Measurements from ENCODE around the gene AKNAD1. TPM values are rescaled to one million over a fixed set of nuclear protein-coding genes. Genes with fewer than 3 reads are reported as not detected.

Gene AKNAD1
- total and polyA plus RNA-seq, 2 of the 13 experiments (the other 11 are each of a cell fraction or from before 2014, with no cell fraction given), result not detected

- TF ChIP-seq ZNF280D (CRISPR knock-in tag; IDR thresholded peaks at IDR 0.05) (no peak), GTF3A (CRISPR knock-in tag; conservative IDR thresholded peaks at IDR 0.05) (no peak), HNF1B (CRISPR knock-in tag; IDR thresholded peaks at IDR 0.05) (no peak)
Observed at GRCh38 chr1:108824051-108824450, 32.8 kb downstream of the AKNAD1 start (continued).

GRCh38 chr1:108823632-108824031 is 33.3 kb downstream of the AKNAD1 start:
- ATAC-seq (no peak), DNase-seq (ENCODE audit: low spot score) (no peak), FAIRE-seq (no peak)
- H3K27me3 ChIP-seq (ENCODE audit: control insufficient read depth in 1 of 2, insufficient read depth in 2 of 2, low read length in 2 of 2), result peaks cover 0 to 4% of the 10 kb centered on the region in 2 experiments; a peak in 2 of 5 replicates
- in situ Hi-C loops (cut with HindIII; ENCODE audit: extremely low pct_ligation_motif_present, low pct_unique_long_range_greater_than_20kb) (no loop called here), intact Hi-C loops (cut with micrococcal nuclease; ENCODE audit: unreplicated experiment) (no loop called here)
- no peaks in the 10 kb centered on the region for H4K20me1 ChIP-seq (ENCODE audit: insufficient read depth, low read length)
- H3K36me3 ChIP-seq (replicated peaks in 1 of 2; ENCODE audit: control insufficient read depth in 1 of 2, insufficient read depth in 2 of 2, low read length in 2 of 2), result no peaks in the 10 kb centered on the region
- TF ChIP-seq ZNF513 (CRISPR knock-in tag; conservative IDR thresholded peaks at IDR 0.05) (no peak), ZNF704 (CRISPR knock-in tag; IDR thresholded peaks at IDR 0.05; ENCODE audit: borderline replicate concordance) (no peak), ZNF777 (CRISPR knock-in tag; IDR thresholded peaks at IDR 0.05) (no peak), ATF2 (CRISPR knock-in tag; IDR thresholded peaks at IDR 0.05) (no peak)
- H3K4me2 ChIP-seq (ENCODE audit: low read depth, low read length), result no peak overlapping the region
- H3K9me3 ChIP-seq (ENCODE audit: low read length), result no peaks in the 10 kb centered on the region
- no peak overlapping the region for H3K9ac ChIP-seq (ENCODE audit: insufficient read depth, low read depth, low read length)
- H3K79me2 ChIP-seq (ENCODE audit: insufficient read depth, low read length), result no peaks in the 10 kb centered on the region
- BruUV-seq (replicated peaks), result no TSS peak
- H3K4me1 ChIP-seq (ENCODE audit: insufficient read depth, low read length), result peaks cover 10% of the 10 kb centered on the region
- ChIA-PET CTCF (ENCODE audit: low intra/inter-chr PET ratio, low total read pairs) (no interaction called here), POLR2A (no interaction called here)
- 7% methylated on average over 3 of the region's 3 CpGs for WGBS (ENCODE audit: low lambda C conversion rate)
- H3K4me3 ChIP-seq (replicated peaks in 1 of 3; ENCODE audit: insufficient read depth in 1 of 3, low read depth in 2 of 3, low read length in 3 of 3), result no peak overlapping the region
- H3K27ac ChIP-seq (ENCODE audit: extremely low read length, insufficient read depth, low read length), result no peak overlapping the region
- no peak overlapping the region for H2AFZ ChIP-seq (ENCODE audit: low read length)
